ENCODE data around the gene SHISA7.

The SHISA7 gene

GRCh38 chr19:55482967-55483705, 40.0 kb upstream of the SHISA7 start:
- no peak for TF ChIP-seq REST (IDR thresholded peaks at IDR 0.05; ENCODE audit: insufficient replicate concordance, low read depth)
- no peak for TF ChIP-seq GABPA (IDR thresholded peaks at IDR 0.05; ENCODE audit: low read depth)
- TF ChIP-seq SPI1 (IDR thresholded peaks at IDR 0.05; ENCODE audit: borderline replicate concordance, low read depth), result no peak
- TF ChIP-seq CTCF (IDR thresholded peaks at IDR 0.05; ENCODE audit: insufficient read depth, low read length), result no peak
- no peak for TF ChIP-seq POLR2AphosphoS5 (IDR thresholded peaks at IDR 0.05; ENCODE audit: low read depth)
- Histone ChIP-seq H3K4me3 (replicated peaks; ENCODE audit: insufficient read depth, low read length) (no peak overlapping the region), H3K27me3 (ENCODE audit: insufficient read depth, poor library complexity, severe bottlenecking) (no peaks in the 10 kb centered on the region), H3K27ac (replicated peaks) (no peak overlapping the region)
- no peak for DNase-seq (ENCODE audit: low read depth in 1 of 2, low spot score in 1 of 2)

- Histone ChIP-seq H3K4me3 (replicated peaks; ENCODE audit: insufficient read depth, low read length) (no peak overlapping the region), H3K27me3 (ENCODE audit: insufficient read depth, poor library complexity, severe bottlenecking) (no peaks in the 10 kb centered on the region), H3K27ac (replicated peaks) (no peak overlapping the region)
- DNase-seq (ENCODE audit: low read depth in 1 of 2, low spot score in 1 of 2), result no peak
- TF ChIP-seq GABPA (IDR thresholded peaks at IDR 0.05; ENCODE audit: low read depth) (no peak), CTCF (IDR thresholded peaks at IDR 0.05; ENCODE audit: insufficient read depth, low read length) (no peak), POLR2AphosphoS5 (IDR thresholded peaks at IDR 0.05; ENCODE audit: low read depth) (no peak), SPI1 (IDR thresholded peaks at IDR 0.05; ENCODE audit: borderline replicate concordance, low read depth) (no peak), REST (IDR thresholded peaks at IDR 0.05; ENCODE audit: insufficient replicate concordance, low read depth) (no peak)
Measured at GRCh38 chr19:55482156-55482961, 39.3 kb upstream of the SHISA7 start.

GRCh38 chr19:55481794-55482155, 38.7 kb upstream of the SHISA7 start:
- DNase-seq (ENCODE audit: low read depth in 1 of 2, low spot score in 1 of 2), result no peak
- H3K27me3 ChIP-seq (ENCODE audit: insufficient read depth, poor library complexity, severe bottlenecking), result no peaks in the 10 kb centered on the region
- no peak overlapping the region for H3K27ac ChIP-seq (replicated peaks)
- TF ChIP-seq SPI1 (IDR thresholded peaks at IDR 0.05; ENCODE audit: borderline replicate concordance, low read depth) (no peak), POLR2AphosphoS5 (IDR thresholded peaks at IDR 0.05; ENCODE audit: low read depth) (no peak), REST (IDR thresholded peaks at IDR 0.05; ENCODE audit: insufficient replicate concordance, low read depth) (no peak), GABPA (IDR thresholded peaks at IDR 0.05; ENCODE audit: low read depth) (no peak), CTCF (IDR thresholded peaks at IDR 0.05; ENCODE audit: insufficient read depth, low read length) (no peak)
- no peak overlapping the region for H3K4me3 ChIP-seq (replicated peaks; ENCODE audit: insufficient read depth, low read length)
